ENCODE results near the gene APCDD1L. TPM values are rescaled to one million over a fixed set of nuclear protein-coding genes. Genes with fewer than 3 reads are reported as not detected.

Gene APCDD1L
- total RNA-seq, 1 experiment from 2014 or later = not detected

DNA sequence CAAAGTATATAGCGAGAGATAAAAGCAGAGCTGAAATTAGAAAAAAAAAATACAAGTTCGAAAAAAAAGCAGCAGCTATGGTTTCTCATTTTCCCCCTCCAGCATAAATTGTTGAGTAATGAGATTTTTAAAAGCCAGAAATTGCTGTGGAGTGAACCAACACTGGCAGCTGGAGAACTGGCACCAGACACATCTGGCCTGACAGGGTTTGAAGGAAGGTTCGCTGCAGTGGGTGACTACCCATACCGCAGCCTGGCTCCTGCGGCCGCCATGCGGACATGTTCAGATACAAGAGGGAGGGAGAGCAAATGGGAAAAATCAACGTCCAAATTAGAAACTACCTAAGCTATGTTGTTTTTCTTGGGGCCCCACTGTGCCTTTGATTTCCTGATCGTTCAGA is 3.3 kb downstream of the APCDD1L start:
- Histone ChIP-seq H3K9me3 (peaks cover 7% of the 10 kb centered on the region), H3K27me3 (replicated peaks; ENCODE audit: control insufficient read depth, insufficient read depth, low read length) (no peaks in the 10 kb centered on the region), H3K4me1 (no peaks in the 10 kb centered on the region), H3K36me3 (ENCODE audit: control insufficient read depth, insufficient read depth, low read length) (no peaks in the 10 kb centered on the region), H3K4me3 (ENCODE audit: low read depth, low read length) (no peak overlapping the region)
- POLR2A ChIA-PET = no interaction called here
- CTCF ChIA-PET = interaction anchor here (1.1 kb wide), 1 partner anchor 60 kb away, joined by 4 read pairs; no protein-coding TSS in a partner anchor
- no peaks in the 10 kb centered on the region for H3K4me1 Mint-ChIP-seq (ENCODE audit: low read depth, unreplicated experiment)
- no peak for DNase-seq
- intact Hi-C loops (cut with micrococcal nuclease; ENCODE audit: unreplicated experiment) = no loop called here
- H3K27me3 Mint-ChIP-seq (ENCODE audit: insufficient read depth, unreplicated experiment) = no peaks in the 10 kb centered on the region
- no peak overlapping the region for H3K4me3 Mint-ChIP-seq (ENCODE audit: unreplicated experiment)
- H3K9me3 Mint-ChIP-seq (ENCODE audit: unreplicated experiment) = no peaks in the 10 kb centered on the region
- BruUV-seq (replicated peaks) = no TSS peak
- H3K36me3 Mint-ChIP-seq (ENCODE audit: insufficient read depth, unreplicated experiment) = no peaks in the 10 kb centered on the region
- TF ChIP-seq, protein P1, sequence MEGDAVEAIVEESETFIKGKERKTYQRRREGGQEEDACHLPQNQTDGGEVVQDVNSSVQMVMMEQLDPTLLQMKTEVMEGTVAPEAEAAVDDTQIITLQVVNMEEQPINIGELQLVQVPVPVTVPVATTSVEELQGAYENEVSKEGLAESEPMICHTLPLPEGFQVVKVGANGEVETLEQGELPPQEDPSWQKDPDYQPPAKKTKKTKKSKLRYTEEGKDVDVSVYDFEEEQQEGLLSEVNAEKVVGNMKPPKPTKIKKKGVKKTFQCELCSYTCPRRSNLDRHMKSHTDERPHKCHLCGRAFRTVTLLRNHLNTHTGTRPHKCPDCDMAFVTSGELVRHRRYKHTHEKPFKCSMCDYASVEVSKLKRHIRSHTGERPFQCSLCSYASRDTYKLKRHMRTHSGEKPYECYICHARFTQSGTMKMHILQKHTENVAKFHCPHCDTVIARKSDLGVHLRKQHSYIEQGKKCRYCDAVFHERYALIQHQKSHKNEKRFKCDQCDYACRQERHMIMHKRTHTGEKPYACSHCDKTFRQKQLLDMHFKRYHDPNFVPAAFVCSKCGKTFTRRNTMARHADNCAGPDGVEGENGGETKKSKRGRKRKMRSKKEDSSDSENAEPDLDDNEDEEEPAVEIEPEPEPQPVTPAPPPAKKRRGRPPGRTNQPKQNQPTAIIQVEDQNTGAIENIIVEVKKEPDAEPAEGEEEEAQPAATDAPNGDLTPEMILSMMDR (IDR thresholded peaks at IDR 0.05; ENCODE audit: insufficient read depth in 1 of 2, low read depth in 1 of 2, low read length in 1 of 2, severe bottlenecking in 1 of 2, unreplicated experiment in 1 of 2) = no peak
- H3K27ac Mint-ChIP-seq (ENCODE audit: unreplicated experiment) = no peak overlapping the region

DNA sequence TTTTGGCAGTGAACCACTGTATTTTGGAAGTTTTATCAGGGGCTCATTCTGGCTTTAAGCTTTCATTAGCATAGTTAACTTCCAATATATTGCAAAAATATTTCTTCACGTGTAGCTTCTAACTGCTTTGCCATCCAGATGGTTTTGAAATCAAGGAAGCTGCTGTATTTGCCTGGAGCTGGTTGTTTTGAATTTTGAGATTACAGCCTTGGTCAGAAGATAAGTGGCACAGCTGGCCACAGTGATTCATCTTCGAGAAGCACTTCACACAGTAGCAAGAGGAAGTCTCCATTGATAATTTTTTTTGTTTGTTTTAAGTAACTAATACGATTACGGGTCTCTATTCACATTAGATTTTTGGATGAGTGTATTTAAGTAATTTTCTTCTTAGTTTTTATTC is 3.8 kb downstream of the APCDD1L start:
- POLR2A ChIA-PET = no interaction called here
- no peak for DNase-seq
- no peak overlapping the region for H3K4me3 ChIP-seq (ENCODE audit: low read depth, low read length)

DNA sequence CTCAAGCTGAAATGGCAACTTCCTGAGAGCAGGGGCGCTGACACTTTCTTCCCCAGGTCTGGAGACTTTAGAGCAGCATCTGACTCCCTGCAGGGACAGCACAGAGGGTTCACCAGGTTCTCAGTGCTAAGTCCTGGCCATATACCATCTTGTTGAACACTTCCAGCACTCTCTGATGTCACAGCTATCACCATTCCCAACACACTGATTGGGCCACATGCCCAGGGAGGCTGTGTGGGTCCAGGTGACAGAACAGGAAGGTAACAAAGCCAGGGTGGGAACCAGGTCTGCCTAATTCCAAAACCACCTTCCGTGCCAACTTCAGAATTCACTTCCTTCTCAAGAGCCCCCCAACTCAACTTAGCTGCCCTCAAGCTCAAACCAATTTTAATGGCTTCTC is 4.3 kb downstream of the APCDD1L start:
- ChIA-PET POLR2A (no interaction called here), CTCF (interaction anchor here (1.1 kb wide), 1 partner anchor 61 kb away, joined by 4 read pairs; no protein-coding TSS in a partner anchor)
- no peak for DNase-seq
- H3K27me3 Mint-ChIP-seq (ENCODE audit: insufficient read depth, unreplicated experiment) = no peaks in the 10 kb centered on the region
- H3K36me3 Mint-ChIP-seq (ENCODE audit: insufficient read depth, unreplicated experiment) = no peaks in the 10 kb centered on the region
- no peaks in the 10 kb centered on the region for H3K9me3 Mint-ChIP-seq (ENCODE audit: unreplicated experiment)
- H3K4me1 Mint-ChIP-seq (ENCODE audit: low read depth, unreplicated experiment) = no peaks in the 10 kb centered on the region
- TF ChIP-seq, protein P1 (IDR thresholded peaks at IDR 0.05; ENCODE audit: insufficient read depth in 1 of 2, low read depth in 1 of 2, low read length in 1 of 2, severe bottlenecking in 1 of 2, unreplicated experiment in 1 of 2) = no peak
- no peak overlapping the region for H3K27ac Mint-ChIP-seq (ENCODE audit: unreplicated experiment)
- Histone ChIP-seq H3K4me3 (ENCODE audit: low read depth, low read length) (no peak overlapping the region), H3K36me3 (ENCODE audit: control insufficient read depth, insufficient read depth, low read length) (no peaks in the 10 kb centered on the region), H3K27me3 (replicated peaks; ENCODE audit: control insufficient read depth, insufficient read depth, low read length) (no peaks in the 10 kb centered on the region), H3K9me3 (peaks cover 17% of the 10 kb centered on the region), H3K4me1 (no peaks in the 10 kb centered on the region)
- intact Hi-C loops (cut with micrococcal nuclease; ENCODE audit: unreplicated experiment) = no loop called here
- BruUV-seq (replicated peaks) = no TSS peak
- no peak overlapping the region for H3K4me3 Mint-ChIP-seq (ENCODE audit: unreplicated experiment)

More for the DNA sequence above, 3.8 kb downstream of the APCDD1L start:
- TF ChIP-seq, protein P1 (IDR thresholded peaks at IDR 0.05; ENCODE audit: insufficient read depth in 1 of 2, low read depth in 1 of 2, low read length in 1 of 2, severe bottlenecking in 1 of 2, unreplicated experiment in 1 of 2) = no peak
- no peaks in the 10 kb centered on the region for H3K27me3 Mint-ChIP-seq (ENCODE audit: insufficient read depth, unreplicated experiment)
- intact Hi-C loops (cut with micrococcal nuclease; ENCODE audit: unreplicated experiment) = no loop called here
- peaks cover 12% of the 10 kb centered on the region for H3K9me3 ChIP-seq
- no peaks in the 10 kb centered on the region for H3K4me1 ChIP-seq
- CTCF ChIA-PET = interaction anchor here (1.1 kb wide), 1 partner anchor 60 kb away, joined by 4 read pairs; no protein-coding TSS in a partner anchor
- no peaks in the 10 kb centered on the region for H3K27me3 ChIP-seq (replicated peaks; ENCODE audit: control insufficient read depth, insufficient read depth, low read length)
- H3K9me3 Mint-ChIP-seq (ENCODE audit: unreplicated experiment) = no peaks in the 10 kb centered on the region
- no peaks in the 10 kb centered on the region for H3K36me3 Mint-ChIP-seq (ENCODE audit: insufficient read depth, unreplicated experiment)
- H3K27ac Mint-ChIP-seq (ENCODE audit: unreplicated experiment) = no peak overlapping the region
- H3K36me3 ChIP-seq (ENCODE audit: control insufficient read depth, insufficient read depth, low read length) = no peaks in the 10 kb centered on the region
- BruUV-seq (replicated peaks) = no TSS peak
- no peak overlapping the region for H3K4me3 Mint-ChIP-seq (ENCODE audit: unreplicated experiment)
- no peaks in the 10 kb centered on the region for H3K4me1 Mint-ChIP-seq (ENCODE audit: low read depth, unreplicated experiment)
